Small intestine (tissue), 16 donors: ENCODE results near the gene IRX4. TPM values are rescaled to one million over a fixed set of nuclear protein-coding genes. Genes with fewer than 3 reads are reported as not detected.

ENCODE experiments used
- DNase-seq, 2 donors: peaks; one replicate each; pipeline versions ENCODE4 v3.0.0 to v3.0.0-alpha.2; 2013
- FAIRE-seq: peaks from 2 replicates; lab custom pipeline; 2012; peaks lifted over from hg19 to GRCh38; lab: Jason Lieb, UNC
- H3K27ac ChIP-seq, 3 donors: one replicate each; pipeline ENCODE4 v1.5.1; 2013; ENCODE audit warnings: low read length in 2 of 3, mild to moderate bottlenecking in 2 of 3, control low read depth in 1 of 3, inconsistent platforms in 1 of 3, low read depth in 1 of 3, moderate library complexity in 1 of 3
- H3K27me3 ChIP-seq, 3 donors: one replicate each; pipeline ENCODE4 v1.6.1; 2013; ENCODE audit warnings: low read length in 3 of 3, inconsistent platforms in 1 of 3; ENCODE audit not compliant: control insufficient read depth in 3 of 3, insufficient read depth in 3 of 3
- H3K36me3 ChIP-seq, 3 donors: one replicate each; pipeline ENCODE4 v1.6.1; 2013; ENCODE audit warnings: low read length in 3 of 3, inconsistent platforms in 1 of 3, low read depth in 1 of 3, mild to moderate bottlenecking in 1 of 3, moderate library complexity in 1 of 3; ENCODE audit not compliant: control insufficient read depth in 3 of 3, insufficient read depth in 2 of 3
- H3K4me1 ChIP-seq, 3 donors: one replicate each; pipeline ENCODE4 v1.6.1; 2013; ENCODE audit warnings: low read length in 2 of 3, inconsistent platforms in 1 of 3, low read depth in 1 of 3, mild to moderate bottlenecking in 1 of 3, moderate library complexity in 1 of 3; ENCODE audit not compliant: control insufficient read depth in 3 of 3, insufficient read depth in 2 of 3
- H3K4me3 ChIP-seq, 3 donors: one replicate each; pipeline ENCODE4 v1.5.1; 2013; ENCODE audit warnings: low read length in 3 of 3, control low read depth in 1 of 3, inconsistent platforms in 1 of 3, low read depth in 1 of 3, mild to moderate bottlenecking in 1 of 3, moderate library complexity in 1 of 3
- H3K9me3 ChIP-seq, 2 donors: one replicate each; pipeline ENCODE4 v1.6.1; 2013; ENCODE audit warnings: low read depth in 1 of 2, low read length in 1 of 2; ENCODE audit not compliant: control insufficient read depth in 2 of 2, insufficient read depth in 1 of 2
- WGBS, 3 donors: extraction: QIAGEN DNeasy Blood & Tissue Kit; methylation state at CpG; one replicate each; pipeline ENCODE4 v1.1.7; 2013; 5-methylcytosine and 5-hydroxymethylcytosine counted together
- long read RNA-seq, 10 donors: transcript quantifications; one replicate each; lab custom pipeline, GENCODE V29; 2026
- polyA plus RNA-seq, 4 donors: library from polyadenylated mRNA; stranded (reverse) in 3 of 4; unstranded in 1 of 4; fragments of 200-250 nt in 3 of 4; fragments of 120-200 nt in 1 of 4; gene quantifications; one replicate each; pipeline versions ENCODE4 v1.2.1 to v1.2.3, GENCODE V29; 2013
- donor health status: healthy with polysubstance abuse.
- donor health status: control.
- donor health status: control.
- donor health status: Bipolar disorder and iron deficiency.
- donor health status: healthy.

Gene IRX4
- under 1 TPM in 1 of 4 donors, not detected in 3; 0.03 TPM for polyA plus RNA-seq
- long read RNA-seq, donor 1, result 0 reads
- long read RNA-seq, donor 2, result 0 reads
- long read RNA-seq, donor 3, result 0 reads
- long read RNA-seq, donor 4, result 0 reads
- long read RNA-seq, donor 5, result 0 reads
- long read RNA-seq, donor 6, result 0 reads
- long read RNA-seq, donor 7, transcript IRX4-202 (6 exons, 2,538 nt), result major isoform, 7 of 49 reads
- long read RNA-seq, donor 7, partial matches to known transcripts, result 5 of 49 reads
- long read RNA-seq, donor 7, other reads (novel, unspliced or antisense), result 26 of 49 reads
- long read RNA-seq, donor 8, partial matches to known transcripts, result 0 of 1 reads
- long read RNA-seq, donor 8, other reads (novel, unspliced or antisense), result 0 of 1 reads
- long read RNA-seq, donor 9, result 0 reads
- long read RNA-seq, donor 10, result 0 reads

GRCh38 chr5:1882337-1883119 is at the start of gene IRX4:
IRX4 (minus strand) TSS chr5:1882925; CDS start chr5:1882647, 278 bp downstream.
- Histone ChIP-seq H3K4me1 (no peaks in the 10 kb centered on the region), H3K4me3 (peak within 1 kb of the TSS in 1 of 3 donors; percentile 13), H3K9me3 (no peaks in the 10 kb centered on the region), H3K36me3 (no peaks in the 10 kb centered on the region), H3K27me3 (peaks cover 47 to 89% (median 66%) of the 10 kb centered on the region in 3 donors), H3K27ac (no peak within 1 kb of the TSS)
- DNase-seq (no peak), FAIRE-seq (no peak)
- WGBS, 3 donors, result 1 to 3% (median 2%) methylated on average over 78 to 83 of the region's 83 CpGs

DNA sequence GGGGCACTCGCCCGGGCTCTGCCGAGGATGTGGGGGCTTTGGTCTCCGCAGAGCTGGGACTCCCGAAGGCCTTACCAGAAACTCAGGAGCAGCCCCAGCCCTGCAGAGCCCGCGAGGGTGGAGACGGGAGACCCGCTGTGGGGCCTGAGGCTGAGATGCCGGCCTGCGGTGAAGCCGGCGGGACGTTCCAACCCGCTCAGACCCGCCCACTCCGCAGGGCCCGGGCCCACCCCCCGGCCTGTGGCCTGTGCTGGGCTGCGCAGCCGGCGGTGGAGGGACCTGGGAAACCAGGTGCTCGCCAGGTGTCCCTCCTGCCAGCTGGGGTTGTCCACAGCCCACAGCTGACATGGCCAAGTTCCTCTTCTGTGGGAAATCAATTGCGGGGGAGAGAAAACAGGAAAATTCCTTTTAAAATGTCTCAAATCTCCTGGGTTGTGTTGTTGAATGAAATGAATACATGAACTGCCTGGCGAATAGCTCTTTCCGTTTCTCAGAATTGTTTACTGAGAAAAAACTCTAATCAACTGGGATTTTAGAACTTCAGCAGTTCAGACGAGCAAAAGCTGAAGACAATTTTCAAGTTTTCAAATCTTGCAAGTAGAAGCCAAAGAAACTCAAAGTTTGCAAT is 49.0 kb upstream of the IRX4 start:
- Histone ChIP-seq H3K36me3 (no peaks in the 10 kb centered on the region), H3K4me3 (peak overlapping the region in 1 of 3 donors; percentile 18), H3K4me1 (no peaks in the 10 kb centered on the region), H3K27me3 (peaks cover 13 to 46% (median 21%) of the 10 kb centered on the region in 3 donors), H3K9me3 (no peaks in the 10 kb centered on the region), H3K27ac (no peak overlapping the region)
- WGBS, 3 donors, result 8 to 9% (median 8%) methylated on average over 24 to 27 of the region's 27 CpGs
- DNase-seq (peak in 1 of 2 donors; percentile 6), FAIRE-seq (no peak)

GRCh38 chr5:1930880-1931603 is 48.3 kb upstream of the IRX4 start:
- Histone ChIP-seq H3K36me3 (no peaks in the 10 kb centered on the region), H3K27me3 (peaks cover 13 to 48% (median 21%) of the 10 kb centered on the region in 3 donors), H3K9me3 (no peaks in the 10 kb centered on the region), H3K4me1 (no peaks in the 10 kb centered on the region), H3K27ac (no peak overlapping the region), H3K4me3 (peak overlapping the region in 1 of 3 donors; percentile 18)
- no peak for FAIRE-seq
- 2 to 4% (median 2%) methylated on average over 51 to 66 of the region's 66 CpGs for WGBS, 3 donors
- DNase-seq, result peak in 1 of 2 donors; percentile 21

DNA sequence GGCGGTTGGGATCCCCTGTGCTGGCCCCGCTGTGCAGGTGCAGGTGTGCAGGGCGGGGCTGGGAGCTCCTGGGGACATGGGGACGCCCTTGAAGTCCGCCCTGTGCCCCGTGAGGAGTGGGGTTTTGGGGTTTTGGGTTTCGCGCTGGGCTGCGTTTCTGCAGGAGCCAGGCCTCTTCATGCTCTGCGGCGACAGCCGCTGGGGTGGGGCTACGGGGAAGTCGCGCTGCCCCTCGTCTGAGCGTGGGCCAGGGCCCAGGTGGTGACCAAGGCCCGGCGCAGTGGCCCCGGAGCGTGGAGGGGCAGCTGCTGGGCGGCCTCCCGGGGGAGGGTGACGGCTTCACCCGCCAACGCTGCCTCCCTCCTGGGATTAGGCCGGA is 47.8 kb upstream of the IRX4 start:
- H3K36me3 ChIP-seq, result no peaks in the 10 kb centered on the region
- no peak overlapping the region for H3K4me3 ChIP-seq
- no peaks in the 10 kb centered on the region for H3K4me1 ChIP-seq
- peaks cover 13 to 48% (median 21%) of the 10 kb centered on the region in 3 donors for H3K27me3 ChIP-seq
- WGBS, 3 donors, result 2 to 10% (median 7%) methylated on average over 23 to 27 of the region's 27 CpGs
- no peaks in the 10 kb centered on the region for H3K9me3 ChIP-seq
- FAIRE-seq (no peak), DNase-seq (peak in 1 of 2 donors; percentile 2)
- no peak overlapping the region for H3K27ac ChIP-seq

DNA sequence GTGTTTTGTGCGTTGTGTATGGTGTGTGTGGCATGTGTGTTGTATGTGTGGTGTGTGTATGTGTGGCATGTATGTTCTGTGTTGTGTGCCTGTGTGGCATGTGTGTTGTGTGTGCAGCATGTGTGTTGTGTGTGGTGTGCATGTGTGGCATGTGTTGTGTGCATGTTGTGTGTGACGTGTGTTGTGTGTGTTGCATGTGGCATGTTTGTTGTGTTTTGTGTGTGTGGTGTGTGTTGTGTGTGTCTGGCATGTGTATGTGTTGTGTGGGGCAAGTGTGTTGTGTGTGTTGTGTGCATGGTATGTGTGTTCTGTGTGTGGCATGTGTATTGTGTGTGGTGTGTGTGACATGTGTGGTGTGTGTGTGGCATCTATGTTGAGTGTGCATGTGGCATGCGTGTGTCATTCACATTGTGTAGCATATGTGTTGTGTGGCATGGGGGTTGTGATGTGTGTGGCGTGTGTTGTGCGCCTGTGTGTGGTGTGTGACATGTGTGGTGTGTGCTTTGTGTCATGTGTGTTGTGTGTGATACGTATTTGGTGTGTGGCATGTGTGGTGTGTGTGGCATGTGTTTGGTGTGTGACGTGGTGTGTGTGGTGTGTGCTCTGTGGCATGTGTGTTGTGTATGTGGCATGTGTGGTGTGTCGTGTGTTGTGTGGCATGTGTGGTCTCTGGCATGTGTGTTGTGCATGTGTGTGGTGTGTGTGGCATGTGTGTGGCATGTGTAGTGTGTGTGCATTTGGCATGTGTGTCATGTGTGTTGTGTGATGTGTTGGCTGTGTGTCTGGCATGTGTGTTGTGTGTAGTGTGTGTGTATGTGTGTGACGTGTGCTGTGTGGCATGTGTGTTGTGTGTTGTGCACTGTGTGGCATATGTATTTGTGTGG is 46.6 kb upstream of the IRX4 start:
- FAIRE-seq, result no peak
- Histone ChIP-seq H3K27ac (no peak overlapping the region), H3K4me1 (no peaks in the 10 kb centered on the region), H3K36me3 (no peaks in the 10 kb centered on the region), H3K9me3 (no peaks in the 10 kb centered on the region), H3K27me3 (peaks cover 13 to 48% (median 21%) of the 10 kb centered on the region in 3 donors), H3K4me3 (no peak overlapping the region)
- no peak for DNase-seq
- 83 to 88% (median 83%) methylated on average over 9 of the region's 9 CpGs for WGBS, 3 donors

- FAIRE-seq, result no peak
Observed at GRCh38 chr5:1926471-1927341, 44.0 kb upstream of the IRX4 start.

GRCh38 chr5:1926071-1926440 is 43.3 kb upstream of the IRX4 start:
- Histone ChIP-seq H3K27me3 (peaks cover 5 to 25% (median 20%) of the 10 kb centered on the region in 3 donors), H3K4me3 (no peak overlapping the region), H3K9me3 (no peaks in the 10 kb centered on the region), H3K36me3 (no peaks in the 10 kb centered on the region), H3K27ac (no peak overlapping the region), H3K4me1 (no peaks in the 10 kb centered on the region)
- DNase-seq (no peak), FAIRE-seq (no peak)
- WGBS, 3 donors, result 39 to 57% (median 40%) methylated on average over 3 to 5 of the region's 5 CpGs

More at GRCh38 chr5:1926471-1927341, 44.0 kb upstream of the IRX4 start:
- no peak for DNase-seq
- H3K9me3 ChIP-seq, result no peaks in the 10 kb centered on the region
- H3K4me3 ChIP-seq, result no peak overlapping the region
- H3K4me1 ChIP-seq, result no peaks in the 10 kb centered on the region
- H3K27me3 ChIP-seq, result peaks cover 12 to 32% (median 23%) of the 10 kb centered on the region in 3 donors
- H3K36me3 ChIP-seq, result no peaks in the 10 kb centered on the region
- no peak overlapping the region for H3K27ac ChIP-seq
- 62 to 67% (median 66%) methylated on average over 26 to 30 of the region's 30 CpGs for WGBS, 3 donors
